Endodermal cell (in vitro differentiated cells): ENCODE data around the gene CERT1. TPM values are rescaled to one million over a fixed set of nuclear protein-coding genes. Genes with fewer than 3 reads are reported as not detected.

ENCODE experiments used
- DNase-seq: peaks from one replicate; pipeline ENCODE4 v3.0.0-alpha.2; 2017
- H3K27ac ChIP-seq: 2 replicates; pipeline ENCODE4 v1.5.1; 2013; ENCODE audit warnings: mild to moderate bottlenecking, low read depth, low read length, moderate library complexity
- H3K27me3 ChIP-seq: 2 replicates; pipeline ENCODE4 v1.6.1; 2013; ENCODE audit warnings: mild to moderate bottlenecking, low read length, moderate library complexity; ENCODE audit not compliant: insufficient read depth, control insufficient read depth, poor library complexity, severe bottlenecking
- H3K36me3 ChIP-seq: 2 replicates; pipeline ENCODE4 v1.7.0; 2013; ENCODE audit warnings: mild to moderate bottlenecking, low read length, moderate library complexity; ENCODE audit not compliant: control insufficient read depth, insufficient read depth
- H3K4me1 ChIP-seq: one replicate; pipeline ENCODE4 v1.7.0; 2013; ENCODE audit warnings: low read length; ENCODE audit not compliant: control insufficient read depth, insufficient read depth
- H3K4me3 ChIP-seq: 2 replicates; pipeline ENCODE4 v1.5.1; 2013; ENCODE audit warnings: mild to moderate bottlenecking, low read length, moderate library complexity
- H3K9ac ChIP-seq: 2 replicates; pipeline ENCODE4 v1.6.1; 2013; ENCODE audit warnings: mild to moderate bottlenecking, low read length, moderate library complexity; ENCODE audit not compliant: poor library complexity, severe bottlenecking; ENCODE audit errors: extremely low read depth
- H3K9me3 ChIP-seq: 2 replicates; pipeline ENCODE4 v1.6.1; 2013; ENCODE audit warnings: mild to moderate bottlenecking, low read length, moderate library complexity; ENCODE audit not compliant: control insufficient read depth
- H3K27ac Mint-ChIP-seq: 2 replicates; pipeline ENCODE4 v1.8.0; 2020; ENCODE audit warnings: mixed read lengths
- H3K27me3 Mint-ChIP-seq: 2 replicates; pipeline ENCODE4 v1.8.0; 2021; ENCODE audit warnings: mild to moderate bottlenecking, mixed read lengths; ENCODE audit not compliant: insufficient read depth
- H3K36me3 Mint-ChIP-seq: 2 replicates; pipeline ENCODE4 v1.8.0; 2020; ENCODE audit warnings: low read depth, mixed read lengths
- H3K4me1 Mint-ChIP-seq: 2 replicates; pipeline ENCODE4 v1.8.0; 2020; ENCODE audit warnings: mixed read lengths
- H3K4me3 Mint-ChIP-seq: 2 replicates; pipeline ENCODE4 v1.8.0; 2020; ENCODE audit warnings: mild to moderate bottlenecking, moderate library complexity, mixed read lengths
- H3K9me3 Mint-ChIP-seq: 2 replicates; pipeline ENCODE4 v1.8.0; 2020; ENCODE audit warnings: mild to moderate bottlenecking, mixed read lengths
- CTCF ChIP-seq: fragments of 200-600 bp; sonication (generic); conservative IDR thresholded peaks from 2 replicates; pipeline ENCODE4 v1.5.0; 2021; ENCODE audit warnings: antibody characterized with exemption, mild to moderate bottlenecking
- WGBS, 2 experiments: methylation state at CpG; one replicate each; pipeline versions ENCODE4 v1.1.5 to v1.1.7; 2013; ENCODE audit warnings: missing lambda C conversion rate in 2 of 2, mixed read lengths in 1 of 2; ENCODE audit not compliant: insufficient coverage in 1 of 2, insufficient read length in 1 of 2; 5-methylcytosine and 5-hydroxymethylcytosine counted together
- total RNA-seq, 2 donors: library from RNA; stranded (reverse); fragmentation: NEBNext Ultra II Directional in 1 of 2; extraction: Animal tissue kit (Norgen Biotek cat#: 25700) in 1 of 2; gene quantifications; 2 replicates in 1 of 2; 3 replicates in 1 of 2; pipeline ENCODE4 v1.2.1, GENCODE V29; 2021

CERT1 gene
- total RNA-seq, 2 donors from 2014 or later = 51.0 to 73.5 TPM

- Histone ChIP-seq H3K27ac (no peak overlapping the region), H3K36me3 (peaks cover 14% of the 10 kb centered on the region), H3K9me3 (no peaks in the 10 kb centered on the region), H3K4me1 (peaks cover 10% of the 10 kb centered on the region), H3K27me3 (no peaks in the 10 kb centered on the region), H3K9ac (no peak overlapping the region), H3K4me3 (no peak overlapping the region)
- no peak for TF ChIP-seq CTCF
- Mint-ChIP-seq H3K4me1 (peaks cover 23% of the 10 kb centered on the region), H3K27me3 (no peaks in the 10 kb centered on the region), H3K4me3 (no peak overlapping the region), H3K9me3 (no peaks in the 10 kb centered on the region), H3K27ac (no peak overlapping the region), H3K36me3 (peaks cover 14% of the 10 kb centered on the region)
- no peak for DNase-seq
These were observed 144.0 kb downstream of the CERT1 start for GRCh38 chr5:75367401-75367800.

- H3K27ac Mint-ChIP-seq = no peak overlapping the region
- Histone ChIP-seq H3K4me3 (no peak overlapping the region), H3K4me1 (peaks cover 10% of the 10 kb centered on the region), H3K36me3 (peaks cover 18% of the 10 kb centered on the region), H3K9ac (no peak overlapping the region), H3K9me3 (no peaks in the 10 kb centered on the region), H3K27ac (no peak overlapping the region), H3K27me3 (no peaks in the 10 kb centered on the region)
- H3K27me3 Mint-ChIP-seq = no peaks in the 10 kb centered on the region
- 90 to 94% methylated on average over 9 of the region's 9 CpGs for WGBS, 2 experiments
- H3K4me3 Mint-ChIP-seq = no peak overlapping the region
- H3K36me3 Mint-ChIP-seq = peaks cover 20% of the 10 kb centered on the region
- H3K4me1 Mint-ChIP-seq = peaks cover 23% of the 10 kb centered on the region
- TF ChIP-seq CTCF = no peak
- no peak for DNase-seq
- no peaks in the 10 kb centered on the region for H3K9me3 Mint-ChIP-seq
These were observed 144.6 kb downstream of the CERT1 start for GRCh38 chr5:75366787-75367186.

- Histone ChIP-seq H3K9me3 (no peaks in the 10 kb centered on the region), H3K9ac (no peak overlapping the region), H3K4me1 (peaks cover 10% of the 10 kb centered on the region), H3K27me3 (no peaks in the 10 kb centered on the region), H3K36me3 (peaks cover 29% of the 10 kb centered on the region), H3K27ac (peak overlapping the region; percentile 47), H3K4me3 (no peak overlapping the region)
- TF ChIP-seq CTCF = no peak
- H3K27ac Mint-ChIP-seq = peak overlapping the region; percentile 19
- H3K4me1 Mint-ChIP-seq = peaks cover 23% of the 10 kb centered on the region
- no peak overlapping the region for H3K4me3 Mint-ChIP-seq
- no peaks in the 10 kb centered on the region for H3K9me3 Mint-ChIP-seq
- whole genome bisulfite sequencing, 2 experiments = 52% methylated on average over 1 of the region's 1 CpG; no CpG with 5 or more reads in 1 of the 2 experiments
- no peaks in the 10 kb centered on the region for H3K27me3 Mint-ChIP-seq
- DNase-seq = peak; percentile 57
- peaks cover 18% of the 10 kb centered on the region for H3K36me3 Mint-ChIP-seq
These were observed 145.7 kb downstream of the CERT1 start for GRCh38 chr5:75365740-75366139.
